Progenitor cell of endocrine pancreas (in vitro differentiated cells): ENCODE data around the gene B3GALT5. TPM values are rescaled to one million over a fixed set of nuclear protein-coding genes. Genes with fewer than 3 reads are reported as not detected.
A peak's percentile ranks its signal among the peaks of the same experiment; 100 is the strongest.

Experiments used
- DNase-seq: peaks from one replicate; pipeline ENCODE4 v3.0.0; 2021; ENCODE audit warnings: low spot score; ENCODE audit not compliant: unreplicated experiment
- H3K27ac Mint-ChIP-seq: 2 replicates; pipeline ENCODE4 v1.8.0; 2021; ENCODE audit warnings: mild to moderate bottlenecking, moderate library complexity, mixed read lengths
- H3K27me3 Mint-ChIP-seq: 2 replicates; pipeline ENCODE4 v1.8.0; 2021; ENCODE audit warnings: mixed read lengths
- H3K36me3 Mint-ChIP-seq: 2 replicates; pipeline ENCODE4 v1.8.0; 2022; ENCODE audit warnings: mixed read lengths; ENCODE audit not compliant: insufficient read depth
- H3K4me1 Mint-ChIP-seq: 2 replicates; pipeline ENCODE4 v1.8.0; 2021; ENCODE audit warnings: low read depth, mixed read lengths
- H3K4me3 Mint-ChIP-seq: 2 replicates; pipeline ENCODE4 v1.8.0; 2021; ENCODE audit warnings: low read depth, mild to moderate bottlenecking, moderate library complexity, mixed read lengths
- H3K9me3 Mint-ChIP-seq: 2 replicates; pipeline ENCODE4 v1.8.0; 2021; ENCODE audit warnings: low read depth, mixed read lengths
- total RNA-seq: library from RNA; stranded (reverse); gene quantifications from 2 replicates; pipeline ENCODE4 v1.2.1, GENCODE V29; 2021
- TF ChIP-seq, protein P1 (sequence below): fragments of 200-600 bp; sonication (generic); IDR thresholded peaks from one replicate; pipeline ENCODE4 v1.5.0; 2021; ENCODE audit warnings: antibody characterized with exemption, mild to moderate bottlenecking; ENCODE audit not compliant: unreplicated experiment

The B3GALT5 gene
- total RNA-seq, 1 donor from 2014 or later = 0.86 TPM

DNA sequence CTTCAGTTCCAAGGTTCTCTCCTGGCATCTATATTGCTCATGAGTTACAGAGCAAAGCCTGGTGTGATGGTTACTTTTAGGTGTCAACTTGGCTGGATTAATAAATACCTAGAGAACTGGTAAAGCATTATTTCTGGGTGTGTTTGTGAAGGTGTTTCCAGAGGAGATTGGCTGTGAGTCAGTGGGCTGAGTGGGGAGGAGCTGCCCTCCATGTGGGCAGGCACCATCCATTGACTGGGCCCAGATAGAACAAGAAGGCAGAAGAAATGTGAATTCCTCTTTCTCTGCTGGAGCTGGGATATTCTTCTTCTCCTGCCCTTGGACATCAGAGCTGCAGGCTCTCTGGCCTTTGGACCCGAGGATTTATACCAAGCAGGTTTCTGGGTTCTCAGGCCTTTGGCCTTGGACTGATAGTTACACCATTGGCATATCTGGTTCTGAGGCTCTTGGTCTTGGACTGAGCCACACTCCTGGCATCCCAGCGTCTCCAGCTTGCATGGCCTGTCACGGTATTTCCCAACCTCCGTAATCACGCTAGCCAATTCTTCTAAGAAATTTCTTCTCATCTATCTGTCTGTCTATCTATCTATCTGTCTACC, 44.5 kb downstream of the B3GALT5 start:
- TF ChIP-seq, protein P1, sequence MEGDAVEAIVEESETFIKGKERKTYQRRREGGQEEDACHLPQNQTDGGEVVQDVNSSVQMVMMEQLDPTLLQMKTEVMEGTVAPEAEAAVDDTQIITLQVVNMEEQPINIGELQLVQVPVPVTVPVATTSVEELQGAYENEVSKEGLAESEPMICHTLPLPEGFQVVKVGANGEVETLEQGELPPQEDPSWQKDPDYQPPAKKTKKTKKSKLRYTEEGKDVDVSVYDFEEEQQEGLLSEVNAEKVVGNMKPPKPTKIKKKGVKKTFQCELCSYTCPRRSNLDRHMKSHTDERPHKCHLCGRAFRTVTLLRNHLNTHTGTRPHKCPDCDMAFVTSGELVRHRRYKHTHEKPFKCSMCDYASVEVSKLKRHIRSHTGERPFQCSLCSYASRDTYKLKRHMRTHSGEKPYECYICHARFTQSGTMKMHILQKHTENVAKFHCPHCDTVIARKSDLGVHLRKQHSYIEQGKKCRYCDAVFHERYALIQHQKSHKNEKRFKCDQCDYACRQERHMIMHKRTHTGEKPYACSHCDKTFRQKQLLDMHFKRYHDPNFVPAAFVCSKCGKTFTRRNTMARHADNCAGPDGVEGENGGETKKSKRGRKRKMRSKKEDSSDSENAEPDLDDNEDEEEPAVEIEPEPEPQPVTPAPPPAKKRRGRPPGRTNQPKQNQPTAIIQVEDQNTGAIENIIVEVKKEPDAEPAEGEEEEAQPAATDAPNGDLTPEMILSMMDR = no peak

DNA sequence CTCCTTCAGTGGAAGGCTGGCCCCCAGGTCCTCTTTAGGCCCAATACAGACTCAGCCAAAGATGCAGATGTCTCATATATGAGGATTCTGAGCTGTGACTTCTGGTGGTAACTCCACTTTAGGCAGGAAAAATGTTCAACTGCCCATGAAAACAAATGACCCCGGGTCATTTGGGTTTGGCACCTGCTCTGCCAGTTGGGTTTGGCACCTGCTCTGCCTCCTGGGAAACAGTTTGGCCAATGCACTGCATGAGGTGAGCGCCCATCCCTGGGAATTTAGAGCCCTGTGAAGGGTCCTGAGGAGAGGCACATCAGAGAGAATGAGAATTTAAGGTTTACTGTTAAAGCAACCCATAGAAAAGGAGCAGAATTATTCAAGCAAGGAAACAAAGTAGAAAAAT, 45.3 kb downstream of the B3GALT5 start:
- peaks cover 2% of the 10 kb centered on the region for H3K4me1 Mint-ChIP-seq
- peaks cover 14% of the 10 kb centered on the region for H3K27me3 Mint-ChIP-seq
- peaks cover 2% of the 10 kb centered on the region for H3K36me3 Mint-ChIP-seq
- TF ChIP-seq, protein P1 = no peak
- H3K9me3 Mint-ChIP-seq = peaks cover 7% of the 10 kb centered on the region
- no peak overlapping the region for H3K27ac Mint-ChIP-seq
- no peak for DNase-seq
- H3K4me3 Mint-ChIP-seq = no peak overlapping the region

More for the DNA sequence above, 44.5 kb downstream of the B3GALT5 start:
- Mint-ChIP-seq H3K4me3 (no peak overlapping the region), H3K27me3 (peaks cover 10% of the 10 kb centered on the region), H3K4me1 (peaks cover 2% of the 10 kb centered on the region), H3K36me3 (peaks cover 2% of the 10 kb centered on the region), H3K27ac (no peak overlapping the region), H3K9me3 (peaks cover 7% of the 10 kb centered on the region)
- DNase-seq = no peak

DNA sequence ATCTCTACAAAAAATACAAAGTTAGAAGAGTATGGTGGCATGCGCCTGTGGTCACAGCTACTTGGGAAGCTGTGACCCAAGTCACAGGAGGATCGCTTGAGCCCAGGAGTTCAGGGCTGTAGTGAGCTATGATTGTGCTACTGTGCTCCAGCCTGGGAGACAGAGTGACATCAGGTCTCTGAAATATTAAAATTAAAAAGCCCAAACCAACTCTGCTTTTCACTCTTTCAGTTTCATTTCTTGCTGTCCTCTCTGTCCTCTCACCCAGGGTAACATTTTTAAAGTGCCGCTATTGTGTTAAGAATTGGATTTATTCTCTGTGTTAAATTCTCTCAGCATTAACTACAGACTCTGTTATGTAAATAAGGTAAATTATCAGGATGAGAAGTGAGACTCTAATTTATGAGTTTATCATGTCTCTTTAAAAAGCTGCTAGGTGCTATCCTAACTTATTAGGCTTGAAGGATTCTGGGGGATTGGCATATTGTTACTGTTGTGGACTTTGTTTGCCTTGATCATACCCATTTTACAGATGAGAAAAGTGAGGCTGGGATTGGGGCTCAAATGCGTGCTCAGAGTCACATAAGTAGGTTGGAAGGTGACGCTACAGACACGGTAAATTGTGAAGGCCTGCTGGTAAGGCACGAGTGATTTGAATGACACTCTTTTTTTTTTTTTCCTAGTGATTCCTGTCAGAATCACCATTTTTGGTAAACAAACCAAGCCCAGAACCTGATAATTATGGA, 46.5 kb downstream of the B3GALT5 start:
- Mint-ChIP-seq H3K4me1 (peaks cover 2% of the 10 kb centered on the region), H3K9me3 (peaks cover 2% of the 10 kb centered on the region), H3K4me3 (no peak overlapping the region), H3K27me3 (peaks cover 14% of the 10 kb centered on the region), H3K36me3 (no peaks in the 10 kb centered on the region), H3K27ac (no peak overlapping the region)
- TF ChIP-seq, protein P1 = no peak
- DNase-seq = no peak

DNA sequence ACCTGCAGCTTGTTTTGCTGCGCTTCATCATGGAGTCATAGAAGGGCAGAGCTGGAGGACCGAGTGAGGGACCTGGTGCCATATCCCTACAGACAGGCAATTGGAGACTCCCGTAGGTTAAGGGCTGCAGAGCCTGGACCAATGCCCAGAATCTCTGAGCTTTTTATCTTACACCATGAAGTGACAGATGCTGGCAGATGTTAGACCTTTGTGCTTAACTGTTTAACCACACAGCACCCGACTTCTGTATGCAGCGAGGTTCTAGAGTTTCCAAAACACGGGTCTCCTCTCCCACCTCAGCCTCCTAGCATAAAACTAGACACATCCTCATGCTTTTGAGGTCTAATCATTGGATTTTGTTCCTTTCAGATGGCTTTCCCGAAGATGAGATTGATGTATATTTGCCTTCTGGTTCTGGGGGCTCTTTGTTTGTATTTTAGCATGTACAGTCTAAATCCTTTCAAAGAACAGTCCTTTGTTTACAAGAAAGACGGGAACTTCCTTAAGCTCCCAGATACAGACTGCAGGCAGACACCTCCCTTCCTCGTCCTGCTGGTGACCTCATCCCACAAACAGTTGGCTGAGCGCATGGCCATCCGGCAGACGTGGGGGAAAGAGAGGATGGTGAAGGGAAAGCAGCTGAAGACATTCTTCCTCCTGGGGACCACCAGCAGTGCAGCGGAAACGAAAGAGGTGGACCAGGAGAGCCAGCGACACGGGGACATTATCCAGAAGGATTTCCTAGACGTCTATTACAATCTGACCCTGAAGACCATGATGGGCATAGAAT, 47.6 kb downstream of the B3GALT5 start:
- Mint-ChIP-seq H3K4me1 (peaks cover 2% of the 10 kb centered on the region), H3K36me3 (no peaks in the 10 kb centered on the region), H3K27me3 (peaks cover 20% of the 10 kb centered on the region), H3K4me3 (no peak overlapping the region), H3K27ac (peak overlapping the region; percentile 74), H3K9me3 (no peaks in the 10 kb centered on the region)
- TF ChIP-seq, protein P1 = no peak
- DNase-seq = no peak

DNA sequence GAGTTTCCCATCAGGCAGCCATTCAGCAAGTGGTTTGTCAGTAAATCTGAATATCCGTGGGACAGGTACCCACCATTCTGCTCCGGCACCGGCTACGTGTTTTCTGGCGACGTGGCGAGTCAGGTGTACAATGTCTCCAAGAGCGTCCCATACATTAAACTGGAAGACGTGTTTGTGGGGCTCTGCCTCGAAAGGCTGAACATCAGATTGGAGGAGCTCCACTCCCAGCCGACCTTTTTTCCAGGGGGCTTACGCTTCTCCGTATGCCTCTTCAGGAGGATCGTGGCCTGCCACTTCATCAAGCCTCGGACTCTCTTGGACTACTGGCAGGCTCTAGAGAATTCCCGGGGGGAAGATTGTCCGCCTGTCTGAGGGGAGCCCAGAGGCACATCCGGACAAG, 48.4 kb downstream of the B3GALT5 start:
- Mint-ChIP-seq H3K36me3 (no peaks in the 10 kb centered on the region), H3K4me3 (no peak overlapping the region), H3K27ac (no peak overlapping the region), H3K27me3 (peaks cover 23% of the 10 kb centered on the region), H3K4me1 (peaks cover 2% of the 10 kb centered on the region), H3K9me3 (no peaks in the 10 kb centered on the region)
- no peak for DNase-seq
- TF ChIP-seq, protein P1 = no peak
